GM21717 (cell line): ENCODE results near the gene ACOX2.

ENCODE experiments used
- ATAC-seq: cut with Tn5 transposase; IDR thresholded peaks from one replicate; pipeline ENCODE4 v1.9.1; 2021; ENCODE audit warnings: mild to moderate bottlenecking, moderate library complexity; ENCODE audit not compliant: unreplicated experiment

The ACOX2 gene

GRCh38 chr3:58514405-58514804, 22.6 kb downstream of the ACOX2 start:
- ATAC-seq: no peak

- no peak for ATAC-seq
Observed at GRCh38 chr3:58508437-58508836, 28.6 kb downstream of the ACOX2 start.

- ATAC-seq: no peak
Observed at GRCh38 chr3:58507356-58508078, 29.5 kb downstream of the ACOX2 start.

GRCh38 chr3:58502872-58503271, 34.1 kb downstream of the ACOX2 start:
- ATAC-seq: no peak

GRCh38 chr3:58497097-58497496, 39.9 kb downstream of the ACOX2 start:
- no peak for ATAC-seq

GRCh38 chr3:58496206-58496857, 40.7 kb downstream of the ACOX2 start:
- ATAC-seq: no peak

GRCh38 chr3:58495101-58495500, 41.9 kb downstream of the ACOX2 start:
- no peak for ATAC-seq

- ATAC-seq: no peak
Observed at GRCh38 chr3:58494107-58494506, 42.9 kb downstream of the ACOX2 start.

- peak; percentile 15 for ATAC-seq
Observed at GRCh38 chr3:58492494-58492905, 44.5 kb downstream of the ACOX2 start.

- ATAC-seq: peak; percentile 93
Observed at GRCh38 chr3:58491506-58492402, 45.2 kb downstream of the ACOX2 start, which contains the start of gene KCTD6. Gene KCTD6 (plus strand): TSS chr3:58492096. CDS start chr3:58498756, 6,660 bp downstream.

- ATAC-seq: no peak
Observed at GRCh38 chr3:58490860-58491501, 46.0 kb downstream of the ACOX2 start.

- no peak for ATAC-seq
Observed at GRCh38 chr3:58488967-58489366, 48.0 kb downstream of the ACOX2 start.

- no peak for ATAC-seq
Observed at GRCh38 chr3:58487140-58487886, 49.7 kb downstream of the ACOX2 start.

- no peak for ATAC-seq
Observed at GRCh38 chr3:58485801-58486435, 51.1 kb downstream of the ACOX2 start.

- ATAC-seq: no peak
Observed at GRCh38 chr3:58484722-58485069, 52.3 kb downstream of the ACOX2 start.

GRCh38 chr3:58484045-58484721, 52.8 kb downstream of the ACOX2 start:
- no peak for ATAC-seq

- ATAC-seq: no peak
Observed at GRCh38 chr3:58482917-58483636, 53.9 kb downstream of the ACOX2 start.

GRCh38 chr3:58480309-58480708, 56.7 kb downstream of the ACOX2 start:
- ATAC-seq: no peak

GRCh38 chr3:58478781-58479180, 58.2 kb downstream of the ACOX2 start:
- ATAC-seq: no peak
